ENCODE data around the gene TMC6. TPM values are rescaled to one million over a fixed set of nuclear protein-coding genes. Genes with fewer than 3 reads are reported as not detected.

The TMC6 gene
- total RNA-seq, 1 donor from 2014 or later: 64.8 TPM

DNA sequence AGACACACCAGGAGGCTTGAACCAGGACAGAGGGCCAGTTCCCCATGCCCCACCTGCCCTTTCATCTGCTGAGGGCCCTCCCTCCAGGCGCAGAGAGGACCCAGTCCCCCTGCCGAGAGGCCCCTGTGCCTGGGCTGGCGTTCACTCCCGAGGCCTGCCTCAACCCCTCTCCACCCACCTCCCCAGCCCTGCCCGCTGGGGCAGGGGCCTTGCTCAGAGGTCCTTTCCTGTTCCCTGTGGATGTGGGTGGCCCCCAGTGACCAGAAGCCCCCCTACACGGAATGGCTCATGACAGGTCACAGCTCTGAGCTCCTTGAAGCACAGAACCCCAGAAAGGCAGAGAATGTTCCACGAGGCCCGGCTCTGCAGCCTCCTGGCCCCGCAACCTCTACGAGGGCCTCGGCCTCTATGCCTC is 6.7 kb downstream of the TMC6 start:
- TF ChIP-seq, protein P1, sequence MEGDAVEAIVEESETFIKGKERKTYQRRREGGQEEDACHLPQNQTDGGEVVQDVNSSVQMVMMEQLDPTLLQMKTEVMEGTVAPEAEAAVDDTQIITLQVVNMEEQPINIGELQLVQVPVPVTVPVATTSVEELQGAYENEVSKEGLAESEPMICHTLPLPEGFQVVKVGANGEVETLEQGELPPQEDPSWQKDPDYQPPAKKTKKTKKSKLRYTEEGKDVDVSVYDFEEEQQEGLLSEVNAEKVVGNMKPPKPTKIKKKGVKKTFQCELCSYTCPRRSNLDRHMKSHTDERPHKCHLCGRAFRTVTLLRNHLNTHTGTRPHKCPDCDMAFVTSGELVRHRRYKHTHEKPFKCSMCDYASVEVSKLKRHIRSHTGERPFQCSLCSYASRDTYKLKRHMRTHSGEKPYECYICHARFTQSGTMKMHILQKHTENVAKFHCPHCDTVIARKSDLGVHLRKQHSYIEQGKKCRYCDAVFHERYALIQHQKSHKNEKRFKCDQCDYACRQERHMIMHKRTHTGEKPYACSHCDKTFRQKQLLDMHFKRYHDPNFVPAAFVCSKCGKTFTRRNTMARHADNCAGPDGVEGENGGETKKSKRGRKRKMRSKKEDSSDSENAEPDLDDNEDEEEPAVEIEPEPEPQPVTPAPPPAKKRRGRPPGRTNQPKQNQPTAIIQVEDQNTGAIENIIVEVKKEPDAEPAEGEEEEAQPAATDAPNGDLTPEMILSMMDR (IDR thresholded peaks at IDR 0.05): no peak
- TF ChIP-seq POLR2A (IDR thresholded peaks at IDR 0.05) (no peak), POLR2AphosphoS5 (IDR thresholded peaks at IDR 0.05; ENCODE audit: insufficient read depth in 1 of 2, low read depth in 1 of 2) (no peak)
- Histone ChIP-seq H3K9me3 (no peaks in the 10 kb centered on the region), H3K27me3 (no peaks in the 10 kb centered on the region), H3K4me1 (peaks cover 38% of the 10 kb centered on the region), H3K27ac (no peak overlapping the region), H3K4me3 (no peak overlapping the region), H3K36me3 (peaks cover 0 to 7% of the 10 kb centered on the region in 2 donors)
- intact Hi-C loops (cut with DNase I): no loop called here
- no peak for DNase-seq (ENCODE audit: extremely low spot score in 2 of 2)

DNA sequence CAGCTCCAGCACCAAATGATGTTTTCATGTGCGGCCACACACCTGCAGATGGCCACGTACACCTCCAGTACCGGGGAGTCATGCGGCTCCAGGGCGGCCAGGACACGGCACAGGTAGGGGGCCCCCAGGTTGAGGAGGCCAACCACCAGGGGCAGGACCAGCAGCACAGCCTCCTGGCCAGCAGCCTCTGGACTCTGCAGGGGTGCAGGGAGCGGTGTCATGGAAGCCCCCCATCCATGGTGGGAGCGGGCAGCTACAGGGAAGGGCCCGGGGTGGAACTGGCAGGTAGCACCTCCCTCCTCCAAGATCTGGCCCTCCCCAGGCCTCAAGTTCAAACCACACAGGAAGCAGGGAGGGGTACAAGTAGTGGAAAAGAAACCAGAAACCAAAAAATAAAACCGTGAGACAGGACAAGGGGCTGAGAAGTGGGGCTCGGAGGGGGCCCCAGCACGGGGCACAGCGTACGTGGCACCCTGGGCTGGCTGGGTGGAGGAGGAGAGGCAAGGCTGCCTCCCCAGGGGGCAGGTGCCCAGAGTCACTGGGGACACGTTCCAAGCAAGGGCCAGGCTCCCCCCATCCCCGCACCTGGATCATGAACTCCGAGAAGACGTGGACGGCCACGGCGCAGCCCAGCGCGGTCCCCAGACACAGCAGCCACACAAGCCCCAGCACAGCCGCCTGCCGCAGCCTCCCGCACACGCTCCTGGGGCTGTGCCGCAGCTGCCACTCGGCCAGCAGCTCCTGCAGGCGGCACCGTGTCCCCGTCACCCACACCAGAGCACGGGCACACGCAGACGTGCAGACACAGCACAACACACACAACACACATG is 7.4 kb downstream of the TMC6 start:
- Histone ChIP-seq H3K27me3 (no peaks in the 10 kb centered on the region), H3K27ac (no peak overlapping the region), H3K4me1 (peaks cover 31% of the 10 kb centered on the region), H3K4me3 (no peak overlapping the region), H3K9me3 (no peaks in the 10 kb centered on the region), H3K36me3 (peaks cover 0 to 7% of the 10 kb centered on the region in 2 donors)
- no peak for DNase-seq (ENCODE audit: extremely low spot score in 2 of 2)
- intact Hi-C loops (cut with DNase I): no loop called here
- TF ChIP-seq, protein P1 (IDR thresholded peaks at IDR 0.05): no peak
- no peak for TF ChIP-seq POLR2A (IDR thresholded peaks at IDR 0.05)
- TF ChIP-seq POLR2AphosphoS5 (IDR thresholded peaks at IDR 0.05; ENCODE audit: insufficient read depth in 1 of 2, low read depth in 1 of 2): no peak

DNA sequence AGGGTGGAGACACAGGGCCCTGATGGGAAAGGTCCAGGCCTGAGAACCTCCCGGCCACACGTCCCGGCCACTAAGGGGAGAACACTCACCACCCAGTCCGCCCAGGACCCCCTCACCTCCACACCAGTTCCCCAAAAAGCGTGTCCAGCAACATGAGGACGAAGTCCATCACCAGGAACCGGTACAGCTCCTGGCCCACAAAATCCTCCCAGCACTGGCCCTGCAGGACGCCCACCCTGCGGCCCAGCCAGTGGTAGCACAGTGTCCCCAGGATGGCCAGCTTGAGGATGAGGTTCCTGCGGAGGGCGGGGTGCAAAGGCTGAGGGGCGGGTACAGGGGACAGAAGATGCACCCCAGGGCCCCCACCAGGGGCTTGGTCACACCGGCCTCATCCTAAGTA is 8.0 kb downstream of the TMC6 start:
- no peak for DNase-seq (ENCODE audit: extremely low spot score in 2 of 2)
- Histone ChIP-seq H3K27me3 (no peaks in the 10 kb centered on the region), H3K4me1 (peaks cover 25% of the 10 kb centered on the region), H3K4me3 (no peak overlapping the region), H3K36me3 (peaks cover 0 to 7% of the 10 kb centered on the region in 2 donors), H3K27ac (no peak overlapping the region), H3K9me3 (no peaks in the 10 kb centered on the region)
- intact Hi-C loops (cut with DNase I): no loop called here
- TF ChIP-seq POLR2AphosphoS5 (IDR thresholded peaks at IDR 0.05; ENCODE audit: insufficient read depth in 1 of 2, low read depth in 1 of 2) (no peak), POLR2A (IDR thresholded peaks at IDR 0.05) (no peak)
- TF ChIP-seq, protein P1 (IDR thresholded peaks at IDR 0.05): no peak

DNA sequence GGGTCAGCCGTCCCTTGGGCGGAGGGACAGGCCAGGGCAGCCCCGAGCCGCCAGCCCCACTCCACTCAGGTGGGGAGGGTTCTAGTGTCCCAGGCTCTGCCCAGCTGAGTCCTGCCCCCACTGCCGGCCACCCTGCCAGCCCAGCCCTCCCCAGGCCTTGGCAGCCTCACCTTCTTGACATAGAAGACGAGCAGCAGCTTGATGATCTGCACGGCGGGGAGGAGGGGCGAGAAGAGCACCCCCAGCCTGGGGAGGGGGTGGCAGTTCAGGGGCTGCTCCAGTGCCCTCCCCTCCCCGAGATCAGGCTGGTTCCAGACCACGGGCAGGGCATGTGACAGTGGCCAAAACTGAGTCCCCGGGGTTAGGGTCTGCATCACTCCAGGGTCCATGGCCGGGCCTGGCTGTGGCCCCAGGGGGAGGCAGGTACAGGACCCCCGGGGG is 9.7 kb downstream of the TMC6 start:
- TF ChIP-seq, protein P1 (IDR thresholded peaks at IDR 0.05): no peak
- TF ChIP-seq POLR2A (IDR thresholded peaks at IDR 0.05): no peak
- TF ChIP-seq POLR2AphosphoS5 (IDR thresholded peaks at IDR 0.05; ENCODE audit: insufficient read depth in 1 of 2, low read depth in 1 of 2): no peak
- no peak for DNase-seq (ENCODE audit: extremely low spot score in 2 of 2)
- intact Hi-C loops (cut with DNase I): no loop called here

More for the DNA sequence above, 9.7 kb downstream of the TMC6 start:
- no peak overlapping the region for H3K27ac ChIP-seq
- H3K4me3 ChIP-seq: no peak overlapping the region
- peaks cover 0 to 7% of the 10 kb centered on the region in 2 donors for H3K36me3 ChIP-seq
- peaks cover 19% of the 10 kb centered on the region for H3K4me1 ChIP-seq
- H3K27me3 ChIP-seq: no peaks in the 10 kb centered on the region
- H3K9me3 ChIP-seq: no peaks in the 10 kb centered on the region

Data from vagina (tissue), 2 donors.